ENCODE data around the gene CFAP221.
A peak's percentile ranks its signal among the peaks of the same experiment; 100 is the strongest.

CFAP221 gene

GRCh38 chr2:119702203-119702917 lies 158.1 kb downstream of the CFAP221 start:
- DNase-seq, result no peak

GRCh38 chr2:119702918-119703401 lies 158.7 kb downstream of the CFAP221 start:
- peak; percentile 31 to 59 (median 52) for DNase-seq

GRCh38 chr2:119703526-119703925 lies 159.3 kb downstream of the CFAP221 start:
- DNase-seq, result no peak

GRCh38 chr2:119704670-119705120 lies 160.4 kb downstream of the CFAP221 start:
- DNase-seq, result peak in 2 of 5 experiments; percentile 16 to 60

- DNase-seq, result no peak
Measured at GRCh38 chr2:119706221-119706620, 162.0 kb downstream of the CFAP221 start.
